Left lung (tissue), 10 donors: ENCODE data around the gene CHAT. TPM values are rescaled to one million over a fixed set of nuclear protein-coding genes. Genes with fewer than 3 reads are reported as not detected.
A peak's percentile ranks its signal among the peaks of the same experiment; 100 is the strongest.

Experiments
- ATAC-seq: fragments of 200-7000 bp; cut with Tn5 transposase; one replicate; pipeline ENCODE4 v1.9.1; 2020; ENCODE audit warnings: moderate library complexity
- DNase-seq, 4 donors: peaks; one replicate each; pipeline ENCODE4 v3.0.0-alpha.2; 2013 to 2020
- H3K27ac ChIP-seq, 2 donors: fragments of 200-600 bp; sonication (generic) in 1 of 2; one replicate each; pipeline versions ENCODE4 v1.5.0 to v1.8.0; 2020 to 2021
- H3K27me3 ChIP-seq, 2 donors: fragments of 200-600 bp; sonication (generic) in 1 of 2; one replicate each; pipeline versions ENCODE4 v1.5.0 to v1.8.0; 2020 to 2021
- H3K36me3 ChIP-seq, 2 donors: fragments of 200-600 bp; sonication (generic) in 1 of 2; one replicate each; pipeline versions ENCODE4 v1.5.0 to v1.8.0; 2020 to 2021
- H3K4me1 ChIP-seq, 2 donors: fragments of 200-600 bp; one replicate each; pipeline ENCODE4 v1.8.0; 2021
- H3K4me3 ChIP-seq, 2 donors: fragments of 200-600 bp; sonication (generic) in 1 of 2; one replicate each; pipeline versions ENCODE4 v1.5.0 to v1.8.0; 2020 to 2021; ENCODE audit warnings: mild to moderate bottlenecking in 1 of 2
- H3K9me3 ChIP-seq, 2 donors: fragments of 200-600 bp; sonication (generic) in 1 of 2; one replicate each; pipeline versions ENCODE4 v1.5.0 to v1.8.0; 2020 to 2021
- CTCF ChIP-seq, 2 donors: fragments of 200-600 bp; sonication (generic) in 1 of 2; IDR thresholded peaks; one replicate each; pipeline versions ENCODE4 v1.5.0 to v1.8.0; 2021; ENCODE audit warnings: antibody characterized with exemption in 2 of 2
- intact Hi-C, 2 donors: fragments of 100-400 bp; cut with DNase I; formaldehyde crosslinking; loops; one replicate each; pipeline versions ENCODE4 v1.11.2 to v1.14.2; 2022
- polyA plus RNA-seq, 6 donors: library from polyadenylated mRNA; unstranded; fragments of 120-200 nt; gene quantifications; one replicate each; pipeline ENCODE4 v1.2.1, GENCODE V29; 2013; ENCODE audit not compliant: insufficient read length in 6 of 6
- total RNA-seq, 2 donors: library from RNA; stranded (reverse); fragmentation: NEBNext Ultra II Directional; extraction: Animal tissue kit (Norgen Biotek cat#: 25700); gene quantifications; one replicate each; pipeline ENCODE4 v1.2.1, GENCODE V29; 2021
- donor health status: DM: no; HTN: yes; CAD: no.
- donor health status: DM: no; HTN: no; CAD: no.

CHAT gene
- total and polyA plus RNA-seq, 8 donors: not detected

- H3K27ac ChIP-seq: no peak overlapping the region
- H3K4me1 ChIP-seq: peaks cover 5 to 20% of the 10 kb centered on the region in 2 donors
- DNase-seq (no peak), ATAC-seq (no peak)
- H3K36me3 ChIP-seq: no peaks in the 10 kb centered on the region
- no peaks in the 10 kb centered on the region for H3K9me3 ChIP-seq
- intact Hi-C loops: no loop called here
- no peak overlapping the region for H3K4me3 ChIP-seq
- no peak for TF ChIP-seq CTCF (IDR thresholded peaks at IDR 0.05)
- H3K27me3 ChIP-seq: peaks cover 40 to 94% of the 10 kb centered on the region in 2 donors
Measured at GRCh38 chr10:49605939-49606509, 7.8 kb upstream of the CHAT start.

- H3K27me3 ChIP-seq: peaks cover 50 to 94% of the 10 kb centered on the region in 2 donors
- intact Hi-C loops: no loop called here
Measured at GRCh38 chr10:49606981-49607535, 6.8 kb upstream of the CHAT start.

GRCh38 chr10:49608166-49609005 lies 5.5 kb upstream of the CHAT start:
- Histone ChIP-seq H3K4me1 (peaks cover 5 to 20% of the 10 kb centered on the region in 2 donors), H3K27me3 (peaks cover 62 to 94% of the 10 kb centered on the region in 2 donors), H3K36me3 (no peaks in the 10 kb centered on the region), H3K4me3 (no peak overlapping the region), H3K27ac (no peak overlapping the region), H3K9me3 (no peaks in the 10 kb centered on the region)
- no peak for DNase-seq
- no peak for TF ChIP-seq CTCF (IDR thresholded peaks at IDR 0.05)
- no peak for ATAC-seq
- intact Hi-C loops: no loop called here

More at GRCh38 chr10:49606981-49607535, 6.8 kb upstream of the CHAT start:
- DNase-seq: peak; percentile 68 to 89 (median 78)
- Histone ChIP-seq H3K9me3 (no peaks in the 10 kb centered on the region), H3K4me1 (peaks cover 5 to 20% of the 10 kb centered on the region in 2 donors), H3K36me3 (no peaks in the 10 kb centered on the region), H3K4me3 (no peak overlapping the region), H3K27ac (no peak overlapping the region)
- ATAC-seq: peak; percentile 88
- TF ChIP-seq CTCF (IDR thresholded peaks at IDR 0.05): no peak

- H3K36me3 ChIP-seq: no peaks in the 10 kb centered on the region
- peaks cover 5 to 20% of the 10 kb centered on the region in 2 donors for H3K4me1 ChIP-seq
- no peak overlapping the region for H3K27ac ChIP-seq
- no peaks in the 10 kb centered on the region for H3K9me3 ChIP-seq
- intact Hi-C loops: no loop called here
- H3K27me3 ChIP-seq: peaks cover 67 to 96% of the 10 kb centered on the region in 2 donors
- DNase-seq (no peak), ATAC-seq (no peak)
- no peak overlapping the region for H3K4me3 ChIP-seq
- no peak for TF ChIP-seq CTCF (IDR thresholded peaks at IDR 0.05)
Measured at GRCh38 chr10:49609006-49609282, 4.9 kb upstream of the CHAT start.
